ENCODE results near the gene KCNK6.
"Not testable (repeated sequence)": the region's sequence is repeated elsewhere in the genome, so short reads cannot be mapped to it uniquely, and the experiment has no call there.

Gene KCNK6

GRCh38 chr19:38324431-38324830 lies 4.8 kb downstream of the KCNK6 start:
- no peak for DNase-seq (ENCODE audit: low spot score)

GRCh38 chr19:38326591-38326990 lies 6.9 kb downstream of the KCNK6 start:
- no peak for DNase-seq (ENCODE audit: low spot score)

DNA sequence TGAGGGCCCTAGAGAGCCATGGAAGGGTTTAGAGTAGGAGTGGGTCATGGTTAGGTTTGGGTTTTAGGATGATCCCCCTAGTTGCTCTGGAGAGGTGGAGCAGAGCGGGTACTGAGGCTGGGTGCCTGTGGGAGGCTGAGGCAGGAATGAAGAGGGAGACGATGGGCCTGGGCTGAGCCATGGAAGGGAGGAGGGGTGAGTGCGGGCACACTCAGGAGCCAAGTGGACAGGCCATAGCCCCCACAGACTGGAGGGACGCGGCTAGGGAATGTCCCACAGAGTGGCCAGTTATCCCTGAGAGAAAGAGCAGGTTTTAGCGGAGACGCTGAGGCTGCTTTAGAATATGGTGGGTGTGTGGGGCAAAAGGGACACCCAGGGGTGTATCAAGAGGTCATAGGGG lies 10.0 kb downstream of the KCNK6 start:
- no peak for DNase-seq (ENCODE audit: low spot score)

DNA sequence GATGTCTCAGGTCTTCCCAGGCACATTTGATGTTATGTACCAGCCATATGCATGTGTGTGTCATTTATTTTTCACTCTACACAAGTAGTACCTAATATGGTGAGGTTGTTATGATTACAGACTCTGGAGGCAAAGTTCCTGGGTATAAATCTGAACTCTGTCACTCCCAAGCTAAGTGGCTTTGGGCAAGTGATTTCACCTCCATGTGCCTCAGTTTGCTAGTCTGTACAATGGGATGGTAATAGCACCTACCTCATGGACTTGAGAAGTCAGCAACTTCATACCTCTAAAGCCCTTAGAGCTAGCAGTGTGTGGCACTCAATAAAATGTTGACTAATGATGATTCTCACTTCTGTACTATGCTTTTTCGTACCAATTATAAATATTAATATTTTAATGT lies 12.1 kb downstream of the KCNK6 start:
- no peak for DNase-seq (ENCODE audit: low spot score)

DNA sequence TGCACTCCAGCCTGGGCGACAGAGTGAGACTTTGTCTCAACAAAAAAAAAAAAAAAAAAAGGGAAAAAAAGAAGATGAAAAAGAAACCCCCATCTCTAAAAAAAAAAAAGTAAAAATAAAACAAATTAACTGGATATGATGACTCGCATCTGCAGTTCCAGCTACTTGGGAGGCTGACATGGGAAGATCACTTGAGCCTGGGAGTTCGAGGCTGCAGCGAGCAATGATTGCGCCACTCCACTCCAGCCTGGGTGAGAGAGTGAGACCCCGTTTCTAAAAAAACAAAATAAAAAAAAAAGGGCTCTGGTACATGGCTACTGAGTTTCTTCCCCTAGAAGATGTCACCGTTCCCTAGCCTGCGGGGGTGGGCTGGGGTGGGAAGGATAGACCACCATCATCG lies 13.6 kb downstream of the KCNK6 start:
- DNase-seq (ENCODE audit: low spot score) = no peak

DNA sequence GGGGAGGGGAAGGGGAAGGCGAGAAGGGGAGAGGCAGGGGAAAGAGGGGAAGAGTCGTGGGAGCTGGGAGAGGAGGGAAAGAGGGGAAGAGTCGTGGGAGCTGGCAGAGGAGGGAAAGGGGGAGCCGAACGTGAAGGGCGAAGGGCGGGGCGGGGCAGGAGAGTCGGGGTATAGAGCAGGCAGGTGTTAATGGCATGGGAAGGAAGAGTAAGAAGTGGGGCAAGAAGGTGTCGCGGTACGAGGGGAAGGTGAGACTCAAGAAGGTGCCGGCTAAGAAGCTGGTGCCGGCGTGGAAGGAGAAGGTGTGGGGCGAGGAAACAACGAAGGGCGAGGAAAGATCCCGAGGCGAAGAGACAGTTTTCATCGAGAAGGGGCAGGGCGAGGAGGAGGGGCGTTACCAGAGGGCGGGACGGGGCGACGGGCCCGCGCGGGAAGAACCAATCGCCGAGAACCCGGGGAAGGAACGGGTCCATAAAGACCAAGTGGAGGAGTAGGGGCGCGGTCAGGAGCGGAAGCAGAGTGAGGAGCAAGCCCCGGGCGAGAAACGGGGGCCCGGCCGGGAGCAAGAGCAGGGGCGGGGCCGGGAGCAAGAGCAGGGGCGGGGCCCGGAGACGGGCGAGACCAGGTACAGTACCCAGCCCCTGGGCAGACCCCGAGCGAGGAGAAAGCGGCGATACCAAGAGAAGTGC lies 16.4 kb downstream of the KCNK6 start:
- DNase-seq (ENCODE audit: low spot score) = peak; percentile 96

DNA sequence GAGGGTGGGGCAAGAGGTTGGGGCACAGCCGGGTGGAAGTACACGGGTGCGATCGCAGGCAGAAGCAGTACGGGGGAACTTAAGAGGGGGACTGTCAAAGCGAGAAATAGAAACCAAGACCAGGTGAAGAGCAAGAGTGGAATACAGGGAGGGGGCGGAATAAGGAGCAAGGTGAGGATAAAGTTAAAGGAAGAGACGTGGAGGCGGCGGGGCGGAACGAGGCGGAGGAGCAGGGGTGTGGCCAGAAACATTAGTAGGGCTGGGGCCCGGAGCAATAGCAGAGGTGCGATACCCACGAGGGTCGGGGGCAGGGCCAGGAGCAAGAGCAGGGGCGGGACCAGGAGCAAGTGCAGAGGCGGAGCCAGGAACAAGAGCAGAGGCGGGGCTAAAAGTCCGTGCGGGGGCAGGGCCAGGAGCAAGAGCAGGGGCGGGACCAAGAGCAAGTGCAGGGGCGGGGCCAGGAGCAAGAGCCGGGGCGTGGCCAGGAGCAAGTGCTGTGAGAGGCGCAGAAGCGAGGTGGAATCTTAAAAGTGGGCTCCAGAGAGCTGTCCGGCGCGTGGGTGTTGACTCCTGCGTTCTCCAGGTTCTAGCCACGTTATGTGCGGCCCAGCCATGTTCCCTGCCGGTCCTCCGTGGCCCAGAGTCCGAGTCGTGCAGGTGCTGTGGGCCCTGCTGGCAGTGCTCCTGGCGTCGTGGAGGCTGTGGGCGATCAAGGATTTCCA lies 17.2 kb downstream of the KCNK6 start:
- DNase-seq (ENCODE audit: low spot score) = peak; percentile 89

DNA sequence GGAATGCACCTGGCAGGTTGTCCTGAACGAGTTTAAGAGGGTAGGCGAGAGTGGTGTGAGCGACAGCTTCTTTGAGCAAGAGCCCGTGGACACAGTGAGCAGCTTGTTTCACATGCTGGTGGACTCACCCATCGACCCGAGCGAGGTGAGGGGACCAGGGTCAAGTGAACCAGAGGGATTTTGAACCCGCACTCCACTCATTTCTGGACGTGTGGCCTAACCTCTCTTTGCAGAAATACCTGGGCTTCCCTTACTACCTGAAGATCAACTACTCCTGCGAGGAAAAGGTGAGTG lies 17.7 kb downstream of the KCNK6 start:
- no peak for DNase-seq (ENCODE audit: low spot score)

- not testable (repeated sequence) for DNase-seq (ENCODE audit: low spot score)
Measured at GRCh38 chr19:38339011-38339410, 19.4 kb downstream of the KCNK6 start.

DNA sequence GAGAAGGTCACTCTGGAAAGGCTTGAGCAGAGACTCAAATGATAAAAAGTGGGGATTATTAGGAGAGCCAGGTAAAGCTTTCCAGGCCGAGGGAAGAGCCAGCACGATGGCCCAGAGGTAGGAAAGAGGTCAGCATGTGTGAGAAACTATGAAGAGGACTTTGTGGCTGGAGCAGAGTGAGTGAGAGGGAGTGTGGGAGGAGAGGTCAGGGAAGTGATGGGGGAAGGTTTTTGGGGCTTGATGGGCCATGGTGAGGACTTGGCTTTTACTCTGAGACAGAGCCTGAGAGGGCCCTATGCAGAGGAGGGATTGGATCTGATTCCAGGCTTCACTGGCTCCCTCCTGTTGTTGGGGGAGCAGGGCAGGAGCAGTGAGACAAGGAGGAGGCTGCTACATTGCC lies 21.3 kb downstream of the KCNK6 start:
- DNase-seq (ENCODE audit: low spot score) = no peak

GRCh38 chr19:38346837-38347236 lies 27.2 kb downstream of the KCNK6 start:
- no peak for DNase-seq (ENCODE audit: low spot score)

DNA sequence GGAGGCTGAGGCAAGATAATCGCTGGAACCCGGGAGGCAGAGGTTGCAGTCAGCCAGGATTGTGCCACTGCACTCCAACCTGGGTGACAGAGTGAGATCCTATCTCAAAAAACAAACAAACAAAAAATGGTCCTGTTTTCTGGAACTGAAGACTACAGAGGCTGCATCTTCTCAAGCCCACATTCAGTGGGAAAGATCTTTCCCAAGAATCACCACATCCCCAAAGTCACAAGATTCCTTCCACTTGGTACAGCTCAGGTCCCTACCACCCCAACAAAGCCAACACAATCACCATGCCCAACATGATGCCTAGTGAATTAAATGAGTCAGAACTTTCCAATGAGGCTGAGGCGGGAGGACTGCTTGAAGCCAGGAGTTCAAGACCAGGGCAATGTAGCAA lies 31.2 kb downstream of the KCNK6 start:
- DNase-seq (ENCODE audit: low spot score) = no peak

- DNase-seq (ENCODE audit: low spot score) = no peak
Measured at GRCh38 chr19:38351865-38352395, 32.3 kb downstream of the KCNK6 start.

GRCh38 chr19:38352611-38353010 lies 33.0 kb downstream of the KCNK6 start:
- DNase-seq (ENCODE audit: low spot score) = no peak

DNA sequence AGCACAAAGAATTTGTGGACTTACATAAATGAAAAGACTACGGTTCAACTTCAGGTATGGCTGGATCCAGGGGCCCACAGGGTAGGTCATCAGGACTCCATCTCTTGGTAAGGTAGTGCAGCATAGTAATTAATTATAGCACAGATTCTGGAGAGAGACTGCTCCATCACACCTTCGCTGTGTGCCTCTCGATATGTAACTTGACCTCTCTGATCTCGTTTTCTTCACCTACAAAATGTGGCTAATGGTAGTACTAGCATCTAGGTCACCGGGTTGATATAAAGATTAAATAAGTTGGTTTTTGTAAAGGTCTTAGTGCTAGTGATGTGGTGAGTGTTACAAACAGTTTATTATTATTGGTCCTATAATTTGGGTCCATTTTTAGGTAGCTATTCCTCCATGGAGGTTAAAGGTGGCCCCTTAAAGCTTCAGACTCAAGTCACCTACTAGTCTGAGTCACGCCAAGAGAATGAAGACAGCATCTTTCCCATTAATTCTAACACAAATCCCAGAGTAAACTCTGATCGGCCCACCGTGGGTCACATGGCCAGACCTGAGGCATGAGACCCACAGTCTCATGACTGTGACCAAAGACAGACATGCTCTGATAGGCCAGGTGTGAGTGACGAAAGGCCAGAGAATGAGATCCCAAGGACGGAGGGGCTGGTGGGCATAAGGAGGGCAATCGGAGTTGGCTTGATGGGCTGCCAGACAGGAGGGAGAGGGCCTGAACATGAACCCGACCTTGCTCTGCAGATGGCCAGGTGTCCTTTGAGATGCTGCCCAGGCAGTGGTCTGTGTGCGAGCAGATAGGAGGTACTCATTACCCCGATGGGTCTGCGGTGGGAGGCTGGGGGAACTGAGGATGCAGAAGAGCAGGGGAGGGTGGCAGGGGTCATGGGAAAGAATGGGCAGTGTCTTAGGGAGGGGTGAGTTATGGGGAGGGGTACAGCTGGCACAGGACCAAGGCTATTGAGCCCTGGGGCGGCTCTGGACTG lies 36.4 kb downstream of the KCNK6 start:
- DNase-seq (ENCODE audit: low spot score) = no peak

DNA sequence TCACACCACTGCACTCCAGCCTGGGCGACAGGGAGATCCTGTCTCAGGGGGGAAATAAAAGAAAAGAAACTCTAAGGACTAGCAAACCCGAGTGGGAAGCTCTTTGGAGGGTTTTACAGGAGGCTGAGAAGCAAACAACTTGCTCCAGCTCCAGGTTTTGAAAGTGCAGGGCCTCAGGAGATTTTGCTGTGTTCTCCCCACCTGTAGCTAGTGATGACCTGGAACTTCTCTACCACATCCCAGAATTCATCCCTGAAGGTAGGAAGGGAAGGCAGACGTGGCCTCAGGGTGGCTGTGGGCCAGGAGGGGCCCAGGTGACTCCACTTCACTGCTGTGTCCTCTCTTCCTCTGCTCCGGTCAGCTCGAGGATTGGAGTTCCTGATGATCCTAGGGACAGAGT lies 38.4 kb downstream of the KCNK6 start:
- no peak for DNase-seq (ENCODE audit: low spot score)

GRCh38 chr19:38359242-38360021 lies 39.8 kb downstream of the KCNK6 start:
- DNase-seq (ENCODE audit: low spot score) = no peak

GRCh38 chr19:38360351-38360750 lies 40.7 kb downstream of the KCNK6 start:
- DNase-seq (ENCODE audit: low spot score) = no peak

- no peak for DNase-seq (ENCODE audit: low spot score)
Measured at GRCh38 chr19:38360839-38361631, 41.4 kb downstream of the KCNK6 start.

- no peak for DNase-seq (ENCODE audit: low spot score)
Measured at GRCh38 chr19:38361633-38362075, 42.0 kb downstream of the KCNK6 start.

All from putamen (tissue), 1 donor.